ENCODE measurements around the gene VPS35. TPM values are rescaled to one million over a fixed set of nuclear protein-coding genes. Genes with fewer than 3 reads are reported as not detected.

Gene VPS35
- total and polyA plus RNA-seq, 2 of the 13 experiments (the other 11 are each of a cell fraction or from before 2014, with no cell fraction given): 30.7 to 136 TPM

DNA sequence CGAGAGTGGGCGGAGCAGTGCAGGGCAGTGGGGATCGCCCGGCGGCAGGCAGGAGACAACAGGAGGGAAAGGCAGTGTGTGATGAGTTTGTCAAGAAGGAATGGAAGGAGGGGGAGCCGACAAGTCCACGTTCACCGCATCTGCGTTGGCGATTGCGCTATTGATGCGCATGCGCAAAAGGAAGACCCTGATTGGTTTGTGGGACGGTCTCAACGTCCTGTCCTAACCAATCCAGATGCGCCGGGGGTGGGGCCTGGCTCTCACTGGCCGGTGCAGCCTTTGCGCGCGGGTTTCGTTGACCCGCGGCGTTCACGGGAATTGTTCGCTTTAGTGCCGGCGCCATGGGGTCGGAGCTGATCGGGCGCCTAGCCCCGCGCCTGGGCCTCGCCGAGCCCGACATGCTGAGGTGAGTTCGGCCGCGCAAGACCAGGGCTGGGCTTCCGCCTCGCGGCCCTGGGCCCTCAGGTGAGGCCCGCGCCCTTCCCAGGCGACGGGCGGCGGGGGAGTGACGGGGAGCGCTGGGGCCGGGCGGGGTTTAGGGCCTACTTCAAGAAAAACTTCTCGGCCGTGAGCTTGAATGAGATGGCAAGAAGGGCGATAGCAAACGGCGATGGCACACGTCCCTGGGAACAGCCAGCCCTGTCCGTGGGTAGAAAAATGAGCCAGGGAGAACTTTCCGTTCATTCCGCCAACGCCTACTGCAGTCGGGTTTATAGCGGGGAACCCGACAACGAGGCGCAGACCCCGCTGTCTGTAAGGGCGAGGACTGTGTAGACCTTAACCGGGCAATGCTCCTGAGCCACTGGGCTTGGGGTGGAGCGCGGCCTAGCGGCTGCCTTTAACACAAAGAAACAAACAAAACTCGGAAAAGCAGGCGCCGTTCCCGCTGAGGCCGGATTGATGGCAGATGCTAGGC is 645 bp upstream of the VPS35 start, which contains the start of gene ORC6 (continued):
- TF ChIP-seq CREM (IDR thresholded peaks at IDR 0.05): peak; percentile 56; the same call in 1 of the 2 replicates
- no peak for TF ChIP-seq CREM (CRISPR knock-in tag; IDR thresholded peaks at IDR 0.05)
- TF ChIP-seq, protein P1, sequence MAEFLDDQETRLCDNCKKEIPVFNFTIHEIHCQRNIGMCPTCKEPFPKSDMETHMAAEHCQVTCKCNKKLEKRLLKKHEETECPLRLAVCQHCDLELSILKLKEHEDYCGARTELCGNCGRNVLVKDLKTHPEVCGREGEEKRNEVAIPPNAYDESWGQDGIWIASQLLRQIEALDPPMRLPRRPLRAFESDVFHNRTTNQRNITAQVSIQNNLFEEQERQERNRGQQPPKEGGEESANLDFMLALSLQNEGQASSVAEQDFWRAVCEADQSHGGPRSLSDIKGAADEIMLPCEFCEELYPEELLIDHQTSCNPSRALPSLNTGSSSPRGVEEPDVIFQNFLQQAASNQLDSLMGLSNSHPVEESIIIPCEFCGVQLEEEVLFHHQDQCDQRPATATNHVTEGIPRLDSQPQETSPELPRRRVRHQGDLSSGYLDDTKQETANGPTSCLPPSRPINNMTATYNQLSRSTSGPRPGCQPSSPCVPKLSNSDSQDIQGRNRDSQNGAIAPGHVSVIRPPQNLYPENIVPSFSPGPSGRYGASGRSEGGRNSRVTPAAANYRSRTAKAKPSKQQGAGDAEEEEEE (CRISPR knock-in tag; IDR thresholded peaks at IDR 0.05; ENCODE audit: borderline replicate concordance): 0 out of 2 replicates have a peak, but pooled peaks have one; percentile 61
- TF ChIP-seq ZNF383 (CRISPR knock-in tag; IDR thresholded peaks at IDR 0.05; ENCODE audit: borderline replicate concordance): no peak
- peak; percentile 23; the same call in 1 of the 2 replicates for TF ChIP-seq PITX1 (CRISPR knock-in tag; IDR thresholded peaks at IDR 0.05)
- TF ChIP-seq TEAD2 (CRISPR knock-in tag; IDR thresholded peaks at IDR 0.05): no peak
- 0 out of 2 replicates have a peak, but pooled peaks have one; percentile 63 for TF ChIP-seq ZNF615 (CRISPR knock-in tag; IDR thresholded peaks at IDR 0.05; ENCODE audit: borderline replicate concordance)
- TF ChIP-seq, protein P2, sequence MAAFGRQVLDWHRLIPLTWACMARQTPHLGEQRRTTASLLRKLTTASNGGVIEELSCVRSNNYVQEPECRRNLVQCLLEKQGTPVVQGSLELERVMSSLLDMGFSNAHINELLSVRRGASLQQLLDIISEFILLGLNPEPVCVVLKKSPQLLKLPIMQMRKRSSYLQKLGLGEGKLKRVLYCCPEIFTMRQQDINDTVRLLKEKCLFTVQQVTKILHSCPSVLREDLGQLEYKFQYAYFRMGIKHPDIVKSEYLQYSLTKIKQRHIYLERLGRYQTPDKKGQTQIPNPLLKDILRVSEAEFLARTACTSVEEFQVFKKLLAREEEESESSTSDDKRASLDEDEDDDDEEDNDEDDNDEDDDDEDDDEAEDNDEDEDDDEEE (CRISPR knock-in tag; IDR thresholded peaks at IDR 0.05): peak; percentile 75; the same call in 1 of the 2 replicates
- TF ChIP-seq SNAPC2 (CRISPR knock-in tag; IDR thresholded peaks at IDR 0.05): no peak
- TF ChIP-seq RCOR2 (CRISPR knock-in tag; IDR thresholded peaks at IDR 0.05): no peak; the same call in 1 of the 2 replicates
- TF ChIP-seq, protein P3, sequence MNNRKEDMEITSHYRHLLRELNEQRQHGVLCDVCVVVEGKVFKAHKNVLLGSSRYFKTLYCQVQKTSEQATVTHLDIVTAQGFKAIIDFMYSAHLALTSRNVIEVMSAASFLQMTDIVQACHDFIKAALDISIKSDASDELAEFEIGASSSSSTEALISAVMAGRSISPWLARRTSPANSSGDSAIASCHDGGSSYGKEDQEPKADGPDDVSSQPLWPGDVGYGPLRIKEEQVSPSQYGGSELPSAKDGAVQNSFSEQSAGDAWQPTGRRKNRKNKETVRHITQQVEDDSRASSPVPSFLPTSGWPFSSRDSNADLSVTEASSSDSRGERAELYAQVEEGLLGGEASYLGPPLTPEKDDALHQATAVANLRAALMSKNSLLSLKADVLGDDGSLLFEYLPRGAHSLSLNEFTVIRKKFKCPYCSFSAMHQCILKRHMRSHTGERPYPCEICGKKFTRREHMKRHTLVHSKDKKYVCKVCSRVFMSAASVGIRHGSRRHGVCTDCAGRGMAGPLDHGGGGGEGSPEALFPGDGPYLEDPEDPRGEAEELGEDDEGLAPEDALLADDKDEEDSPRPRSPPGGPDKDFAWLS (CRISPR knock-in tag; IDR thresholded peaks at IDR 0.05; ENCODE audit: borderline replicate concordance): no peak
- TF ChIP-seq, protein P4, sequence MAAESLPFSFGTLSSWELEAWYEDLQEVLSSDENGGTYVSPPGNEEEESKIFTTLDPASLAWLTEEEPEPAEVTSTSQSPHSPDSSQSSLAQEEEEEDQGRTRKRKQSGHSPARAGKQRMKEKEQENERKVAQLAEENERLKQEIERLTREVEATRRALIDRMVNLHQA (CRISPR knock-in tag; IDR thresholded peaks at IDR 0.05): no peak
- TF ChIP-seq ZNF484 (CRISPR knock-in tag; IDR thresholded peaks at IDR 0.05; ENCODE audit: borderline replicate concordance, low read depth): no peak
- no peak; the same call in 1 of the 2 replicates for TF ChIP-seq ZSCAN20 (CRISPR knock-in tag; IDR thresholded peaks at IDR 0.05; ENCODE audit: borderline replicate concordance)
- TF ChIP-seq, protein P5, sequence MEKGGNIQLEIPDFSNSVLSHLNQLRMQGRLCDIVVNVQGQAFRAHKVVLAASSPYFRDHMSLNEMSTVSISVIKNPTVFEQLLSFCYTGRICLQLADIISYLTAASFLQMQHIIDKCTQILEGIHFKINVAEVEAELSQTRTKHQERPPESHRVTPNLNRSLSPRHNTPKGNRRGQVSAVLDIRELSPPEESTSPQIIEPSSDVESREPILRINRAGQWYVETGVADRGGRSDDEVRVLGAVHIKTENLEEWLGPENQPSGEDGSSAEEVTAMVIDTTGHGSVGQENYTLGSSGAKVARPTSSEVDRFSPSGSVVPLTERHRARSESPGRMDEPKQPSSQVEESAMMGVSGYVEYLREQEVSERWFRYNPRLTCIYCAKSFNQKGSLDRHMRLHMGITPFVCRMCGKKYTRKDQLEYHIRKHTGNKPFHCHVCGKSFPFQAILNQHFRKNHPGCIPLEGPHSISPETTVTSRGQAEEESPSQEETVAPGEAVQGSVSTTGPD (CRISPR knock-in tag; IDR thresholded peaks at IDR 0.05): no peak
- TF ChIP-seq ZNF549 (CRISPR knock-in tag; IDR thresholded peaks at IDR 0.05): no peak
- TF ChIP-seq CHCHD3 (CRISPR knock-in tag; IDR thresholded peaks at IDR 0.05): peak; percentile 81; the same call in 1 of the 2 replicates
- TF ChIP-seq ZNF451 (CRISPR knock-in tag; IDR thresholded peaks at IDR 0.05): 0 out of 2 replicates have a peak, but pooled peaks have one; percentile 36
- no peak for TF ChIP-seq ZBTB7B (CRISPR knock-in tag; IDR thresholded peaks at IDR 0.05)
- no peak for TF ChIP-seq GTF2F1 (IDR thresholded peaks at IDR 0.05; ENCODE audit: low read length)
- peak; percentile 94 for TF ChIP-seq ZNF563 (CRISPR knock-in tag; IDR thresholded peaks at IDR 0.05)
- TF ChIP-seq, protein P6, sequence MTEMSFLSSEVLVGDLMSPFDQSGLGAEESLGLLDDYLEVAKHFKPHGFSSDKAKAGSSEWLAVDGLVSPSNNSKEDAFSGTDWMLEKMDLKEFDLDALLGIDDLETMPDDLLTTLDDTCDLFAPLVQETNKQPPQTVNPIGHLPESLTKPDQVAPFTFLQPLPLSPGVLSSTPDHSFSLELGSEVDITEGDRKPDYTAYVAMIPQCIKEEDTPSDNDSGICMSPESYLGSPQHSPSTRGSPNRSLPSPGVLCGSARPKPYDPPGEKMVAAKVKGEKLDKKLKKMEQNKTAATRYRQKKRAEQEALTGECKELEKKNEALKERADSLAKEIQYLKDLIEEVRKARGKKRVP (CRISPR knock-in tag; IDR thresholded peaks at IDR 0.05): no peak
